ENCODE results near the gene C11orf21. TPM values are rescaled to one million over a fixed set of nuclear protein-coding genes. Genes with fewer than 3 reads are reported as not detected.
A peak's percentile ranks its signal among the peaks of the same experiment; 100 is the strongest.

C11orf21 gene
- total RNA-seq, 1 donor from 2014 or later = not detected

GRCh38 chr11:2263071-2263565 is 38.6 kb downstream of the C11orf21 start:
- no peaks in the 10 kb centered on the region for H3K4me1 ChIP-seq
- no peak overlapping the region for H3K4me3 ChIP-seq
- intact Hi-C loops (cut with DNase I) = no loop called here
- no peaks in the 10 kb centered on the region for H3K27me3 ChIP-seq
- no peaks in the 10 kb centered on the region for H3K36me3 ChIP-seq
- TF ChIP-seq CTCF (IDR thresholded peaks at IDR 0.05) = no peak
- H3K27ac ChIP-seq = no peak overlapping the region
- no peaks in the 10 kb centered on the region for H3K9me3 ChIP-seq
- no peak for DNase-seq (ENCODE audit: low spot score in 2 of 2)

GRCh38 chr11:2262301-2263070 is 39.2 kb downstream of the C11orf21 start:
- H3K27me3 ChIP-seq = no peaks in the 10 kb centered on the region
- TF ChIP-seq CTCF (IDR thresholded peaks at IDR 0.05) = no peak
- no peaks in the 10 kb centered on the region for H3K9me3 ChIP-seq
- intact Hi-C loops (cut with DNase I) = no loop called here
- H3K27ac ChIP-seq = no peak overlapping the region
- H3K36me3 ChIP-seq = no peaks in the 10 kb centered on the region
- DNase-seq (ENCODE audit: low spot score in 2 of 2) = peak in 1 of 2 donors; percentile 47
- no peaks in the 10 kb centered on the region for H3K4me1 ChIP-seq
- no peak overlapping the region for H3K4me3 ChIP-seq

GRCh38 chr11:2261436-2262230 is 40.1 kb downstream of the C11orf21 start:
- no peak overlapping the region for H3K4me3 ChIP-seq
- no peaks in the 10 kb centered on the region for H3K36me3 ChIP-seq
- H3K4me1 ChIP-seq = no peaks in the 10 kb centered on the region
- H3K27me3 ChIP-seq = no peaks in the 10 kb centered on the region
- no peak for TF ChIP-seq CTCF (IDR thresholded peaks at IDR 0.05)
- DNase-seq (ENCODE audit: low spot score in 2 of 2) = peak in 1 of 2 donors; percentile 43
- H3K9me3 ChIP-seq = no peaks in the 10 kb centered on the region
- intact Hi-C loops (cut with DNase I) = no loop called here
- no peak overlapping the region for H3K27ac ChIP-seq

GRCh38 chr11:2260491-2261364 is 41.0 kb downstream of the C11orf21 start:
- no peak for TF ChIP-seq CTCF (IDR thresholded peaks at IDR 0.05)
- no peaks in the 10 kb centered on the region for H3K9me3 ChIP-seq
- H3K4me3 ChIP-seq = no peak overlapping the region

GRCh38 chr11:2259897-2260451 is 41.7 kb downstream of the C11orf21 start:
- TF ChIP-seq CTCF (IDR thresholded peaks at IDR 0.05) = no peak
- Histone ChIP-seq H3K4me3 (no peak overlapping the region), H3K27me3 (no peaks in the 10 kb centered on the region), H3K27ac (no peak overlapping the region), H3K4me1 (no peaks in the 10 kb centered on the region), H3K36me3 (no peaks in the 10 kb centered on the region), H3K9me3 (no peaks in the 10 kb centered on the region)
- intact Hi-C loops (cut with DNase I) = no loop called here
- DNase-seq (ENCODE audit: low spot score in 2 of 2) = no peak

More at GRCh38 chr11:2260491-2261364, 41.0 kb downstream of the C11orf21 start:
- H3K27ac ChIP-seq = no peak overlapping the region
- H3K27me3 ChIP-seq = no peaks in the 10 kb centered on the region
- no peaks in the 10 kb centered on the region for H3K4me1 ChIP-seq
- intact Hi-C loops (cut with DNase I) = no loop called here
- peak in 1 of 2 donors; percentile 57 for DNase-seq (ENCODE audit: low spot score in 2 of 2)
- no peaks in the 10 kb centered on the region for H3K36me3 ChIP-seq
